Brain microvascular endothelial cell (primary cell): ENCODE results near the gene ABCF1.
A peak's percentile ranks its signal among the peaks of the same experiment; 100 is the strongest.

Source experiments
- DNase-seq: peaks from one replicate; pipeline ENCODE4 v3.0.0-alpha.2; 2020
- H3K27ac ChIP-seq: fragments of 250-450 bp; sonication (Bioruptor Pico); 2 replicates; pipeline ENCODE4 v1.5.1; 2020; ENCODE audit warnings: mild to moderate bottlenecking, moderate library complexity
- H3K27me3 ChIP-seq: fragments of 250-450 bp; sonication (Bioruptor Pico); replicated peaks from 2 replicates; pipeline ENCODE4 v1.5.1; 2020; ENCODE audit warnings: mild to moderate bottlenecking
- H3K36me3 ChIP-seq: fragments of 250-450 bp; sonication (Bioruptor Pico); replicated peaks from 2 replicates; pipeline ENCODE4 v1.5.1; 2020; ENCODE audit warnings: mild to moderate bottlenecking
- H3K4me3 ChIP-seq: 2 replicates; pipeline ENCODE4 v1.5.1; 2011; ENCODE audit warnings: low read depth, mild to moderate bottlenecking, control low read depth, low read length, moderate library complexity
- in situ Hi-C: cut with HindIII; loops from 2 replicates; pipeline ENCODE4 v1.10.0; 2017; ENCODE audit warnings: low sequenced_read_pairs, low pct_ligation_motif_present
- TF ChIP-seq, protein P1 (sequence below): IDR thresholded peaks from 2 replicates; pipeline ENCODE4 v1.5.1; 2011; ENCODE audit warnings: low read depth, mild to moderate bottlenecking, moderate library complexity, low read length, control low read depth, inconsistent platforms; ENCODE audit errors: missing control alignments

Gene ABCF1

DNA sequence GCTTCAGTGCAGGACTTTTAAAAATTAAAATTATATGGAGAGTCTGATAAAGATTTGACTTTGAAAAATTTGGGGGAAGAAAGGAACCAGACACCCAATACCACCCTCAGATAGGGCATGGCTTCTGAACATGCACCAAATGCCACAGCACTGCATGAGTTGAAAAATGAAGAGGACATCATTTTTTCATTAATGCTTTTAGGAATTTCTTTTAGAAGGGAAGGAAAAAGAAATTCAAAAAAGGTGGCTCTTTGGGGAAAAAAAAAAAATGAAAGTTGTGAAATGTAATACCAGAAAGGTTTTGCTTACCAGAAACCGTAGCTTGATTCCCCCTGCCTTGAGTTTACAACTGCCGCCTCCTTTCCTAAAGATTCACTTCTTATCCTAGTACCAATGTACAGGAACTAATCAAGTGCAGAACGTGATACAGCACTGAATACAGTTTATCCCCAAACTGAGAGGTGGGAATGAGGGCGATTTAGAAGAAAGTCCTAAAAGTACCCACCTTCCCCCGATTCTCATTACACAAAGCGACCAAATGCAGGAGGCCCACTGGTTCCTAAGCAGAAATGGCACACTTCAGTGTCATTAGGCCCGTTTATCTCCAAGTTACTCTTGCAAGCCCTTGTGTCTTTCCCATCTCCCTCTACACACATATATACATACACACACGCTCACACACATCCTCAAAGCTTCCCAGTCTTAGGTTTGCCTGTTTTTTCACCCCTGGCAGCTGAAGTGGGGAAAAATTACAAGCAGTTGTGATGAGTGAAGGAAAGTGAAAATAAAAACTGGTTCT is 43.0 kb downstream of the ABCF1 start:
- DNase-seq = no peak
- TF ChIP-seq, protein P1, sequence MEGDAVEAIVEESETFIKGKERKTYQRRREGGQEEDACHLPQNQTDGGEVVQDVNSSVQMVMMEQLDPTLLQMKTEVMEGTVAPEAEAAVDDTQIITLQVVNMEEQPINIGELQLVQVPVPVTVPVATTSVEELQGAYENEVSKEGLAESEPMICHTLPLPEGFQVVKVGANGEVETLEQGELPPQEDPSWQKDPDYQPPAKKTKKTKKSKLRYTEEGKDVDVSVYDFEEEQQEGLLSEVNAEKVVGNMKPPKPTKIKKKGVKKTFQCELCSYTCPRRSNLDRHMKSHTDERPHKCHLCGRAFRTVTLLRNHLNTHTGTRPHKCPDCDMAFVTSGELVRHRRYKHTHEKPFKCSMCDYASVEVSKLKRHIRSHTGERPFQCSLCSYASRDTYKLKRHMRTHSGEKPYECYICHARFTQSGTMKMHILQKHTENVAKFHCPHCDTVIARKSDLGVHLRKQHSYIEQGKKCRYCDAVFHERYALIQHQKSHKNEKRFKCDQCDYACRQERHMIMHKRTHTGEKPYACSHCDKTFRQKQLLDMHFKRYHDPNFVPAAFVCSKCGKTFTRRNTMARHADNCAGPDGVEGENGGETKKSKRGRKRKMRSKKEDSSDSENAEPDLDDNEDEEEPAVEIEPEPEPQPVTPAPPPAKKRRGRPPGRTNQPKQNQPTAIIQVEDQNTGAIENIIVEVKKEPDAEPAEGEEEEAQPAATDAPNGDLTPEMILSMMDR = no peak
- Histone ChIP-seq H3K27me3 (no peaks in the 10 kb centered on the region), H3K36me3 (peaks cover 22% of the 10 kb centered on the region), H3K27ac (peak overlapping the region; percentile 37), H3K4me3 (peak overlapping the region; percentile 47)
- in situ Hi-C loops = no loop called here

DNA sequence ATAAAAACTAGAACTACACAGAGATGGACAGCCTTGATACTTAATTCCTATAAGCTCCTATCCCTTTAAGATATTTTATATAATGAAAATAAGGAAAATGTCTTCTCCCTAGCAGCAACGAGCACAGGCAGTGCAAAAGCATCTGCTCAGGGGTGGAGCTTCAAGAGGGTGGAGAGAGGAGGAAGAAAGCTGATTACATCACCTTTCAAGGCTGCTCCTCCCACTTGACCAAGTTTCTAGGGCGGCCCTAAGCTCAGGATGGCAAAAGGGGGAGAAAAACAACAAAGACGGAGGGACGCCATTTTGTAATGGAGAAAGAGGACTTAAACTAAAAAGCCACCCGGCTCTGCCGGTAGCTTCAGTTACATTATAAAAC is 43.6 kb downstream of the ABCF1 start:
- peak; percentile 93 for DNase-seq
- Histone ChIP-seq H3K36me3 (peaks cover 22% of the 10 kb centered on the region), H3K27ac (peak overlapping the region; percentile 99), H3K27me3 (no peaks in the 10 kb centered on the region), H3K4me3 (peak overlapping the region; percentile 96)
- in situ Hi-C loops = no loop called here
- TF ChIP-seq, protein P1 = no peak

DNA sequence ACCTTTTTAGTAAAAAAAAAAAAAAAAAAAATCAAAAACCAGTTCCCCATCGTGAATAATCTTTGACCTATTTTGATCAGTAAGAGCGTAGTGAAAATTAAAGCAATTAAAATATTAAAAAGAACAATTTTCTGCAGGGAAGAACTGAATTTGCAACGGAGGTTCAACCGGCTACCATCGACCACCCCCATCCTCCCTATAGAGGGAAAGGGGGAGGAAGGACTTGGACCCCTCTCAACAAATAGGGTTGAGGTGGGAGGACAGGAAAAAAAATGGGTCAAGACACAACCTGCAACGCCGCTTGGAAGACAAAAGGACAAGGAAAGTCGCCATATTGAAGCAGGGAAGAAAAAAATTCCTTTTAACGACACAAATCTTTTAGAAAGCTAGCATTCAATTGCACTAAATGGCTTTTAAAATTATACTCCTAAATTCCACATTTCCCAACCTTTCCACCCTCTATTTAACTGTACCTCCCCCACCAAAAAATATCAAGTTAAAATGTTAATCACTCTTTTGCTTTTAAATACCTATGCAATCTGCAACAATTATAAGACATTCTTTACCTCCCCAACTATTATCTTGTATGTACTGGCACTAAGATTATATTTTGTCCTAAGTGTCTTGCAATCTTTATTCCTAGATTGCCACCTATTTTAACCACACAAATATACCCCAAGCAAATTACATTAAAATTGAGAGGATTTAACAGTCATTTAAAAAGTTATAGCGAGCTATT is 44.1 kb downstream of the ABCF1 start:
- DNase-seq = peak; percentile 45
- peak overlapping the region; percentile 96 for H3K4me3 ChIP-seq
- in situ Hi-C loops = no loop called here
- H3K27me3 ChIP-seq = no peaks in the 10 kb centered on the region
- TF ChIP-seq, protein P1 = no peak
- H3K27ac ChIP-seq = peak overlapping the region; percentile 99
- H3K36me3 ChIP-seq = peaks cover 24% of the 10 kb centered on the region

DNA sequence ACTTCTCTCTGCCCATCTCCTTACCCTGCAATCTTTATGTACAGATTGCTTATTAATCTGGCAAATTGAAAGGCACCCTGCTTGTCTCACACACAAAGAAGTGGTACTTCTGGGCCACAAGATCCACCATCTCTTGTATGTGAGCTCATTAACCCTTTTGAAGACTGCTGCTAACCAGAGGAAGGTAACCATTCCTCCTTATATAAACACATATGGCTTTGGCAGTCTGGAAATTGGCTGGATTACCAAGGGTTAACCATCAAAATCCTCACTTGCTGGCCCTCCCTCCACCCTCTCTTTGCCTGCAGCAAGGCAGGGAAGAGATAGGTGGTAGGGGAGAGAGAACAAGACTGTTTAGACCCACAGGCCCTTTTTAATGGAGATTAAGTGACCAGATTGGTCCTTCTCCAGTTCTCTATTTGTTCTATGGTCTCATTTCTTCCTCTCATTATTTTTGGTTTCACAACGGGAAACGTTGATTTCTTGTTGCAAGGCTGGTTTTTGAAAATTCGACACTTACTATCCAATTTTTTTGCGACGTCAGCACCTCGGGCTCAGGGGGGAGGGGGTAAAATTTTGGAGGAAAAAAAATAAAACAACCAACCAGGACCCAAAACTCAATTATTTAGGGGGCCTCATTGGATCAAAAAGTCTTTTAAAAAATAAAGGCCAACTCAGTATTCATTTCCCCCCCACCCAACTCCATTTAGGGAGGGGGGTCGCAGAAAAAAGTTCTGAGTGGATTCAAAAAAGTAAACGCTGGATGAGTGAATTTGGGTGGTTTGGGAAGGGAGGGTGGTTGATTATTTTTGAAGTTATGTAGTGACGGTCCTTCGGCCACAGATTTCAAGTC is 44.9 kb downstream of the ABCF1 start:
- DNase-seq = no peak
- TF ChIP-seq, protein P1 = no peak
- Histone ChIP-seq H3K27ac (peak overlapping the region; percentile 99), H3K36me3 (peaks cover 26% of the 10 kb centered on the region), H3K27me3 (no peaks in the 10 kb centered on the region), H3K4me3 (peak overlapping the region; percentile 96)
- in situ Hi-C loops = no loop called here

DNA sequence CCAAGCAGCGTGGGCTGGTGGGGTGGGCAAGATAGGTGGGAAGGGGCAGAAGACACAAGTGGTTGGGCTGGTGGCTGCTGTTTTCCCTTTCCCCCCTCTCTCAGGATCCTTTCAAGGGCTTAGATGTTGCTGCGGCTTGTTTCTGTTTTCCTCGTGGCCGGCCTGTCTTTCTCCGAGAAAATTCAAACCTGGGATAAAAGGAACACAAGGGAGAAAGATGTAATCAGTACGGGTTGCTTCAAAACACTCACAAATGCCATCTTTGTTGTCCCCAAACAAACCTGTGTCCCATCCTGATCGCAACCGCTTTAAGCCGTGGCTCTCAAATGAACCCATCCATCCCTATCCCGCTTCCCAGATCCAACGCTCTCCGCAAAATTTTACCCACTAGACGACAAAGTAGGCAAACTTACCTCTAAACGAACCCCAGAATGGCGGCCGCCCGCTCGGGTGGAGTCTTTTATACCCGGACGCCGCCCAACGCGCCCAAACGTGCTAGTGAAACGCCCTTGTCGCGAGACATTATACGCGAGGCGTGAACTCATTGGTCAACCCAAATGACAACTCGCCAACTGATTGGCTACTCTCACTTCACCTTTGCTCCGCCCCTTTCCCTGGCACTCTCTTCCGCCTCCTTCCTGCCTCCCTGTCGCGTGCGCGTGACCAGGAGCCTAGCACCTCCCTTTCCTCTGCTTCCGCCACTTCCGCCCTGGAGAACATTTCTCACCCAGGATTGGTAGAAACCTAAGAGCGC is 45.7 kb downstream of the ABCF1 start, which contains the start of gene PPP1R10:
TSS of gene PPP1R10 (minus strand) at position 433 of the 754 bp plus-strand sequence. CDS start 7,299 bp downstream, outside the sequence.
- H3K36me3 ChIP-seq = peaks cover 29% of the 10 kb centered on the region
- peak within 1 kb of the TSS; percentile 99 for H3K27ac ChIP-seq
- peak; percentile 100 for DNase-seq
- TF ChIP-seq, protein P1 = no peak
- H3K27me3 ChIP-seq = no peaks in the 10 kb centered on the region
- H3K4me3 ChIP-seq = peak within 1 kb of the TSS; percentile 96
- in situ Hi-C loops = no loop called here
